SK-N-SH (cell line): Measurements from ENCODE around the gene HSD11B1L. TPM values are rescaled to one million over a fixed set of nuclear protein-coding genes. Genes with fewer than 3 reads are reported as not detected.

Source experiments
- CTCF ChIA-PET: fragments of 300-600, 350-600 bp; formaldehyde crosslinking; extraction: SDS; loops from one replicate; lab custom pipeline; 2021; lab: Yijun Ruan, JAX
- POLR2A ChIA-PET: fragments of 350-600 bp; sonication (Branson Sonifier 250); formaldehyde crosslinking; extraction: SDS; loops from one replicate; lab custom pipeline; 2020; ENCODE audit warnings: antibody characterized with exemption, inconsistent platforms; lab: Yijun Ruan, JAX
- DNase-seq: peaks from one replicate; pipeline ENCODE4 v3.0.0; 2012
- H2AFZ ChIP-seq: fragments of 200-600 bp; sonication (generic); 2 replicates; pipeline ENCODE4 v1.8.1; 2016; ENCODE audit warnings: antibody characterized with exemption, mild to moderate bottlenecking, low read depth
- H3F3A ChIP-seq: fragments of 200-600 bp; sonication (generic); replicated peaks from 2 replicates; pipeline ENCODE3; 2016; ENCODE audit warnings: antibody characterized with exemption, mild to moderate bottlenecking; ENCODE audit not compliant: insufficient read depth
- H3K27ac ChIP-seq, 2 experiments: fragments of 200-500 bp in 1 of 2; fragments of 200-600 bp in 1 of 2; sonication (Bioruptor generic) in 1 of 2; sonication (generic), shearing (Covaris generic) in 1 of 2; 2 replicates each; pipeline versions ENCODE4 v1.5.1 to v1.6.1; 2014 to 2016; ENCODE audit warnings: low read depth in 2 of 2, inconsistent platforms in 1 of 2, low read length in 1 of 2, mild to moderate bottlenecking in 1 of 2, mixed read lengths in 1 of 2
- H3K27me3 ChIP-seq: fragments of 200-600 bp; sonication (generic), shearing (Covaris generic); 2 replicates; pipeline ENCODE4 v1.6.1; 2016; ENCODE audit warnings: mixed run types; ENCODE audit not compliant: insufficient read depth
- H3K36me3 ChIP-seq, 2 experiments: fragments of 200-500 bp in 1 of 2; fragments of 200-600 bp in 1 of 2; sonication (Bioruptor generic) in 1 of 2; sonication (generic) in 1 of 2; replicated peaks in 1 of 2; 2 replicates each; pipeline versions ENCODE3 to v1.5.1; 2014 to 2016; ENCODE audit warnings: low read length in 1 of 2, mild to moderate bottlenecking in 1 of 2; ENCODE audit not compliant: insufficient read depth in 2 of 2, control insufficient read depth in 1 of 2
- H3K4me1 ChIP-seq, 2 experiments: fragments of 200-500 bp in 1 of 2; fragments of 200-600 bp in 1 of 2; sonication (Bioruptor generic) in 1 of 2; sonication (generic), shearing (Covaris generic) in 1 of 2; 2 replicates each; pipeline versions ENCODE4 v1.5.1 to v1.6.1; 2014 to 2016; ENCODE audit warnings: low read depth in 1 of 2, low read length in 1 of 2, mixed run types in 1 of 2; ENCODE audit not compliant: insufficient read depth in 2 of 2, control insufficient read depth in 1 of 2
- H3K4me2 ChIP-seq: fragments of 200-600 bp; sonication (generic), shearing (Covaris generic); 2 replicates; pipeline ENCODE4 v1.6.1; 2017; ENCODE audit warnings: mixed run types
- H3K4me3 ChIP-seq, 2 experiments: fragments of 200-500 bp in 1 of 2; fragments of 200-600 bp in 1 of 2; sonication (Bioruptor generic) in 1 of 2; sonication (generic), shearing (Covaris generic) in 1 of 2; 2 replicates each; pipeline versions ENCODE4 v1.5.1 to v1.8.1; 2014 to 2016; ENCODE audit warnings: low read depth in 2 of 2, inconsistent platforms in 1 of 2, low read length in 1 of 2, mild to moderate bottlenecking in 1 of 2, mixed read lengths in 1 of 2, moderate library complexity in 1 of 2
- H3K79me2 ChIP-seq: fragments of 200-600 bp; sonication (generic); 2 replicates; pipeline ENCODE4 v1.8.1; 2017; ENCODE audit warnings: mild to moderate bottlenecking; ENCODE audit not compliant: insufficient read depth
- H3K9ac ChIP-seq: fragments of 200-600 bp; sonication (generic); 2 replicates; pipeline ENCODE4 v1.6.1; 2017; ENCODE audit warnings: mixed run types
- H3K9me2 ChIP-seq: fragments of 200-600 bp; sonication (generic); 2 replicates; pipeline ENCODE4 v1.6.1; 2017; ENCODE audit warnings: mixed run types
- H3K9me3 ChIP-seq: fragments of 200-600 bp; sonication (generic); 2 replicates; pipeline ENCODE4 v1.6.1; 2017; ENCODE audit warnings: mixed run types, mild to moderate bottlenecking, moderate library complexity
- H4K20me1 ChIP-seq: fragments of 200-600 bp; sonication (generic); 2 replicates; pipeline ENCODE4 v1.6.1; 2017; ENCODE audit warnings: mild to moderate bottlenecking, mixed run types; ENCODE audit not compliant: insufficient read depth
- CHD2 ChIP-seq: fragments of 150-350 bp; IDR thresholded peaks from 2 replicates; pipeline ENCODE4 v1.6.1; 2018; ENCODE audit warnings: low read length; ENCODE audit not compliant: partially characterized antibody
- EP300 ChIP-seq, 2 experiments: IDR thresholded peaks; 2 replicates each; pipeline versions ENCODE4 v1.4.0 to v1.6.1; 2012; ENCODE audit warnings: borderline replicate concordance in 1 of 2, low read depth in 1 of 2, low read length in 1 of 2
- FOSL2 ChIP-seq: IDR thresholded peaks from 2 replicates; pipeline ENCODE4 v1.4.0; 2012; ENCODE audit warnings: low read depth, mild to moderate bottlenecking, moderate library complexity, borderline replicate concordance
- FOXJ3 ChIP-seq: sonication (generic); formaldehyde crosslinking; IDR thresholded peaks from 2 replicates; pipeline ENCODE4 v1.5.1; 2020; ENCODE audit warnings: mild to moderate bottlenecking, missing genetic modification reagents
- GATA2 ChIP-seq: sonication (generic); formaldehyde crosslinking; IDR thresholded peaks from 2 replicates; pipeline ENCODE4 v1.5.0; 2020; ENCODE audit warnings: mild to moderate bottlenecking, missing genetic modification reagents
- NFIC ChIP-seq: IDR thresholded peaks from 2 replicates; pipeline ENCODE4 v1.4.0; 2012; ENCODE audit warnings: borderline replicate concordance
- NRF1 ChIP-seq: IDR thresholded peaks from 2 replicates; pipeline ENCODE4 v1.6.1; 2012; ENCODE audit warnings: low read depth, mild to moderate bottlenecking, low read length
- PBX3 ChIP-seq: IDR thresholded peaks from 2 replicates; pipeline ENCODE4; 2012
- RAD21 ChIP-seq: IDR thresholded peaks from 2 replicates; pipeline ENCODE4 v1.6.1; 2012; ENCODE audit warnings: mild to moderate bottlenecking, low read length
- RXRA ChIP-seq: IDR thresholded peaks from 2 replicates; pipeline ENCODE4 v1.4.0; 2012; ENCODE audit warnings: low read depth, mild to moderate bottlenecking, borderline replicate concordance
- SMC3 ChIP-seq: IDR thresholded peaks from 2 replicates; pipeline ENCODE4 v1.6.1; 2012; ENCODE audit warnings: low read depth, low read length, improper control_type of control experiment
- TAF1 ChIP-seq: IDR thresholded peaks from 2 replicates; pipeline ENCODE4 v1.6.1; 2012; ENCODE audit warnings: low read depth, mild to moderate bottlenecking, low read length, moderate library complexity, borderline replicate concordance
- YY1 ChIP-seq: IDR thresholded peaks from 2 replicates; pipeline ENCODE4 v1.4.0; 2012; ENCODE audit warnings: low read depth, mild to moderate bottlenecking
- ZBTB33 ChIP-seq: IDR thresholded peaks from 2 replicates; pipeline ENCODE4 v1.4.0; 2012; ENCODE audit warnings: low read depth, borderline replicate concordance
- WGBS: methylation state at CpG from one replicate; pipeline ENCODE4 v1.1.6; 2017; ENCODE audit warnings: low lambda C conversion rate; 5-methylcytosine and 5-hydroxymethylcytosine counted together
- polyA plus RNA-seq, 3 experiments: library from polyadenylated mRNA; depleted of rRNA; stranded (reverse); fragments of >200 nt; gene quantifications; 2 replicates each; pipeline ENCODE4 v1.2.3, GENCODE V29; 2012
- TF ChIP-seq, protein P1 (sequence below): IDR thresholded peaks from 2 replicates; pipeline ENCODE4 v1.4.0; 2012; ENCODE audit warnings: low read depth, borderline replicate concordance
- TF ChIP-seq, protein P2 (sequence below): fragments of 150-350 bp; IDR thresholded peaks from 2 replicates; pipeline ENCODE4 v1.6.1; 2017; ENCODE audit warnings: antibody characterized with exemption, low read length, low read depth, borderline replicate concordance

HSD11B1L gene
- polyA plus RNA-seq, 1 of the 3 experiments (the other 2 are of a cell fraction): 53.3 TPM

DNA sequence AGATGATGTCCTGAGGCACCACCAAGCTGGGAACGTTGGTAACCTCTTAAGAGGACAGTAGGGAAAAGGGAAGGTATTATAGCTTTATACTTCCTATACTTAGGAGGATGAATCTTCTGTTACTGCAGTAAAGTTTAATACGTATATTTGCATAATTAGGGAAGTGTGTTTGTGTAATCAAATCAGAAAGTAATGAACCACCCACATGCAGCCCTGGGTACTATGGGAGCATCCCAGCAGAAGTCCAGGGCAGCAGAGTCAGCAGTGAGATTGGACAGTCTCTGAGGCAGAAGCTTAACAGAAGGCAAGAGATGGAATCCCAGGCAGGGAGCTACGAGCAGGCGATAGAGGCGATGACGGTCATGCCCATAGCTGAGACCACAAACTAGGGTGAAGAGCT lies 45.4 kb upstream of the HSD11B1L start:
- no peaks in the 10 kb centered on the region for H3K9me3 ChIP-seq
- no peak overlapping the region for H3K9ac ChIP-seq
- H3K27me3 ChIP-seq: no peaks in the 10 kb centered on the region
- no peak for TF ChIP-seq CHD2
- TF ChIP-seq GATA2 (CRISPR knock-in tag): no peak
- no peak for TF ChIP-seq RAD21
- no peak for TF ChIP-seq FOXJ3
- no peak for TF ChIP-seq NFIC
- TF ChIP-seq SMC3: no peak
- TF ChIP-seq PBX3: no peak
- TF ChIP-seq FOSL2: no peak
- no peak for TF ChIP-seq YY1
- TF ChIP-seq, protein P1, sequence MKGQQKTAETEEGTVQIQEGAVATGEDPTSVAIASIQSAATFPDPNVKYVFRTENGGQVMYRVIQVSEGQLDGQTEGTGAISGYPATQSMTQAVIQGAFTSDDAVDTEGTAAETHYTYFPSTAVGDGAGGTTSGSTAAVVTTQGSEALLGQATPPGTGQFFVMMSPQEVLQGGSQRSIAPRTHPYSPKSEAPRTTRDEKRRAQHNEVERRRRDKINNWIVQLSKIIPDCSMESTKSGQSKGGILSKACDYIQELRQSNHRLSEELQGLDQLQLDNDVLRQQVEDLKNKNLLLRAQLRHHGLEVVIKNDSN: no peak
- no peak for TF ChIP-seq EP300 (IDR thresholded peaks at IDR 0.05; ENCODE audit: borderline replicate concordance in 1 of 2, low read depth in 1 of 2, low read length in 1 of 2)
- H4K20me1 ChIP-seq: peaks cover 90% of the 10 kb centered on the region
- peaks cover 0 to 20% of the 10 kb centered on the region in 2 experiments for H3K36me3 ChIP-seq
- WGBS: 98% methylated on average over 6 of the region's 6 CpGs
- no peak overlapping the region for H3K4me3 ChIP-seq
- no peak overlapping the region for H2AFZ ChIP-seq
- H3K4me1 ChIP-seq: peaks cover 0 to 3% of the 10 kb centered on the region in 2 experiments; a peak in 1 of 4 replicates
- peaks cover 14% of the 10 kb centered on the region for H3F3A ChIP-seq
- no peak overlapping the region for H3K4me2 ChIP-seq
- H3K27ac ChIP-seq: no peak overlapping the region
- no peaks in the 10 kb centered on the region for H3K9me2 ChIP-seq
- ChIA-PET CTCF (interaction anchor here (1.3 to 1.5 kb wide), 3 partner anchors 10 to 54 kb away, joined by 3 to 5 read pairs (median 4); partner anchors contain the start of gene RPL36), POLR2A (no interaction called here)
- DNase-seq: no peak
- peaks cover 100% of the 10 kb centered on the region for H3K79me2 ChIP-seq

- Histone ChIP-seq H3F3A (peaks cover 14% of the 10 kb centered on the region), H3K9ac (no peak overlapping the region), H3K27me3 (no peaks in the 10 kb centered on the region), H3K36me3 (peaks cover 11 to 16% of the 10 kb centered on the region in 2 experiments), H3K9me2 (no peaks in the 10 kb centered on the region), H4K20me1 (peaks cover 92% of the 10 kb centered on the region), H3K79me2 (peaks cover 100% of the 10 kb centered on the region), H2AFZ (no peak overlapping the region), H3K4me1 (peaks cover 0 to 3% of the 10 kb centered on the region in 2 experiments; a peak in 1 of 4 replicates), H3K9me3 (no peaks in the 10 kb centered on the region), H3K27ac (no peak overlapping the region), H3K4me2 (no peak overlapping the region), H3K4me3 (no peak overlapping the region)
- 96% methylated on average over 1 of the region's 1 CpG for WGBS
- DNase-seq: no peak
- TF ChIP-seq, protein P2, sequence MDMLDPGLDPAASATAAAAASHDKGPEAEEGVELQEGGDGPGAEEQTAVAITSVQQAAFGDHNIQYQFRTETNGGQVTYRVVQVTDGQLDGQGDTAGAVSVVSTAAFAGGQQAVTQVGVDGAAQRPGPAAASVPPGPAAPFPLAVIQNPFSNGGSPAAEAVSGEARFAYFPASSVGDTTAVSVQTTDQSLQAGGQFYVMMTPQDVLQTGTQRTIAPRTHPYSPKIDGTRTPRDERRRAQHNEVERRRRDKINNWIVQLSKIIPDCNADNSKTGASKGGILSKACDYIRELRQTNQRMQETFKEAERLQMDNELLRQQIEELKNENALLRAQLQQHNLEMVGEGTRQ: no peak
- TF ChIP-seq RXRA (no peak), TAF1 (no peak), NRF1 (no peak), FOXJ3 (no peak), SMC3 (no peak), ZBTB33 (no peak)
- CTCF ChIA-PET: no interaction called here
- POLR2A ChIA-PET: interaction anchor here (0.6 kb wide), 1 partner anchor 20 kb away, joined by 5 read pairs; no protein-coding TSS in a partner anchor
Measured at GRCh38 chr19:5637971-5638370, 42.9 kb upstream of the HSD11B1L start.
